ENCODE results near the gene KAT6B.

The KAT6B gene

DNA sequence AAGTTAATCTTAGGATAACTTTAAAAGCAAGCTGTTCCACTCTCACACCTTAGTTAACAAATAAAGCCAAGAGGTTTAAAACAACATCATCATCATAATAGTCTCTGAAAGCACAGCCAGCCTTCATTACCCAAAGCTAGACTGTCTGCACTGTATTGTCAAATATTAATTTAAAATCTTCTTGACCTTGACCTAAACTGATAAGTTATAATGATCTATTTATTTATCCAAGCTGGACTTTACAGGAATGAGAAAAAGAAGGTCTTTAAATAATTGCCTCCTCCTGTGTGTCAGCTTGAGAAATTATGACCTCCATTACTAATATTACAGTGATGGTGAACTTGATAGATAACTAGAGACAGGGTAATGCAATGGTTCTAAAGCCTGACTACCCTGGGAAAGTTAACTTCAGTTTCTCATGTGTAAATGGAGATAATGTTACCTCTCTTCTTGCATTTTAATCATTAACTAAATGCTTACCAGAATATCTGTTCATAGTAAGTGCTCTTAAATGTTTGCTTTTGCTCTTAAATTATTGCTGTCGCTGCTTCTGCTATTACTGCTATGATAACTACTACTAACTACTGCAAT is 111.0 kb downstream of the KAT6B start:
- no peak overlapping the region for H3K4me3 ChIP-seq (ENCODE audit: low read length)
- DNase-seq (ENCODE audit: low read depth) = no peak
- TF ChIP-seq, protein P1, sequence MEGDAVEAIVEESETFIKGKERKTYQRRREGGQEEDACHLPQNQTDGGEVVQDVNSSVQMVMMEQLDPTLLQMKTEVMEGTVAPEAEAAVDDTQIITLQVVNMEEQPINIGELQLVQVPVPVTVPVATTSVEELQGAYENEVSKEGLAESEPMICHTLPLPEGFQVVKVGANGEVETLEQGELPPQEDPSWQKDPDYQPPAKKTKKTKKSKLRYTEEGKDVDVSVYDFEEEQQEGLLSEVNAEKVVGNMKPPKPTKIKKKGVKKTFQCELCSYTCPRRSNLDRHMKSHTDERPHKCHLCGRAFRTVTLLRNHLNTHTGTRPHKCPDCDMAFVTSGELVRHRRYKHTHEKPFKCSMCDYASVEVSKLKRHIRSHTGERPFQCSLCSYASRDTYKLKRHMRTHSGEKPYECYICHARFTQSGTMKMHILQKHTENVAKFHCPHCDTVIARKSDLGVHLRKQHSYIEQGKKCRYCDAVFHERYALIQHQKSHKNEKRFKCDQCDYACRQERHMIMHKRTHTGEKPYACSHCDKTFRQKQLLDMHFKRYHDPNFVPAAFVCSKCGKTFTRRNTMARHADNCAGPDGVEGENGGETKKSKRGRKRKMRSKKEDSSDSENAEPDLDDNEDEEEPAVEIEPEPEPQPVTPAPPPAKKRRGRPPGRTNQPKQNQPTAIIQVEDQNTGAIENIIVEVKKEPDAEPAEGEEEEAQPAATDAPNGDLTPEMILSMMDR (IDR thresholded peaks at IDR 0.05; ENCODE audit: insufficient read depth, low read depth, low read length, missing control alignments) = no peak

DNA sequence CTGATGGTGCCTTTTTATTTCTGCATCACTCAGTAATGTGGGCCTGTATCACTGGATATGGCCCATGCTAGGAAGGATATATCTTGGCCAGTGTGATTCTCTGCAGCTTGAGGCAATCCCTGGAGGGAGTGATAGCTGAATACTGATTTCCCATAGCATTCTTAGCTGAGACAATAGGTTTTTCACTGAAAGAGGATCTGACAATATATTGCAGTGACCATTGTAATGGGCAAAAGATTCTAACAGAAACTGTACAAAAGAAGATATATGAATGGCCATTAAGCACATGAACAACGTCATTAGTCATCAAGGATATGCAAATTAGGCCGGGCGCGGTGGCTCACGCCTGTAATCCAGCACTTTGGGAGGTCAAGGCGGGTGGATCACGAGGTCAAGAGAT is 117.8 kb downstream of the KAT6B start:
- DNase-seq (ENCODE audit: low read depth) = no peak
- H3K4me3 ChIP-seq (ENCODE audit: low read length) = no peak overlapping the region
- TF ChIP-seq, protein P1 (IDR thresholded peaks at IDR 0.05; ENCODE audit: insufficient read depth, low read depth, low read length, missing control alignments) = no peak

DNA sequence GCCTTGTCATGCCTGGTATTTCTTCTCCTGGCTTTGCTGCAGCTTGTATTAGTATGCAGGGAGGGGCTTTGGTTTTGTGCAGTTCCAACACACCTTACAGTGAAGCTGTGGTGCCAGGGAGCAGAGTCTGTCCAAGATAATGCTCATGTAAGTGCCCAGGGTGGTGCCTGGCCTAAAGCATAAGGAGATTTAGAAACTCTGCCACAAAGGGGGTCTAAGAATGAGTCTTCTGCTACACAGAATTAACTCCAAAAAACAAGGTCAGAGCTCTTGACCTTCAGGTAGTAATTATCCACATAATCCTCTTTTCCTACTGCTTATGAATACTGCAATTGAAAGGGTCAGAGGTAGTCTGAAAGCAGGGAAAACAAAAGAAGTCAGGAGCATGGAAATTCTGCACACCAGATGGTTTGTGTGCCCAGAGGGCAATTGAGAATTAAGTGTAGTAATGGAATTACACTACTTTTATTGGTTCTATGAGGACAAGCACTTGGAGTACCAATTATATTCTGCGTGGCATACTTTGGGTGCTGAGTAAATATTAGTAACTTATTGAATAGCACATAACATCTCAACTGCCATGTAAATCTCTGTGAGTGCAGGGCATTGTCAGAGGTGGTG is 121.5 kb downstream of the KAT6B start:
- DNase-seq (ENCODE audit: low read depth) = peak; percentile 27
- no peak overlapping the region for H3K4me3 ChIP-seq (ENCODE audit: low read length)
- TF ChIP-seq, protein P1 (IDR thresholded peaks at IDR 0.05; ENCODE audit: insufficient read depth, low read depth, low read length, missing control alignments) = no peak

DNA sequence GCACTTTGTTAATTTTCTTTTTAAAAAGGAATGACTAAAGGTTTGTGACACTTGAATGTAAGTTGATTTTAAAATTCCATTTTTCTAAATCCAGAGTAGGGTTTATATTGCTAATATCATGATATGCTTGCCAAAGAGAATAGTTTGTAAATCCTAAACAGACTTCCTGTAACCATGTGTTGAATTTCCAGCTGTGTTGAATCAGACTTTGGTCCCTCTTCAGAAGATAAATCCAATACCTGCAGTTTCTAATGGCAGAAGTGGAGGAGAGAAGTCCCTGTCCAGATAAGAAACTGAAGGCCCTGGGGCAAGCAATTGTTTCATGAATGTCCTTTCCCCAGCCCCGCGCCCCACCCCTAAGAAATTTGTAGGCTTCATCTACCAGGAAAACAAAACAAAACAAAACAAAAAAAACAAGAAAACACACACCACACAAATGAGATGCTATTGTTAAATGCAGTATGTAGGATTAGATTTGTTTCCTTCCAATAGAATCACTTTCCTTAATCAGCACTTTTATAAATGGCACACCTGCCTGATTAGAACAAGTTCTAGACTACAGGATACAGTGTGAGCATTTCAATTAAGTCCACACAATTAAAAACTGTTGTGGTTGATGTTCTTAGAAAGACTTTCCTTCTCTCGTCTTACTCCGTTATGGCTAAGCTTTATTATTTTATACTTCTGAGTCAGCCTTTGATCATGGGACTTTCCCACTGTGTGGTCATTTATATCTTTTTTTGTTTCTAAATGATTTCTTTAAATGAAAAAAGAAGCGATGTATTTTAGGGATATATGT is 122.8 kb downstream of the KAT6B start:
- no peak overlapping the region for H3K4me3 ChIP-seq (ENCODE audit: low read length)
- TF ChIP-seq, protein P1 (IDR thresholded peaks at IDR 0.05; ENCODE audit: insufficient read depth, low read depth, low read length, missing control alignments) = no peak
- DNase-seq (ENCODE audit: low read depth) = peak; percentile 14

DNA sequence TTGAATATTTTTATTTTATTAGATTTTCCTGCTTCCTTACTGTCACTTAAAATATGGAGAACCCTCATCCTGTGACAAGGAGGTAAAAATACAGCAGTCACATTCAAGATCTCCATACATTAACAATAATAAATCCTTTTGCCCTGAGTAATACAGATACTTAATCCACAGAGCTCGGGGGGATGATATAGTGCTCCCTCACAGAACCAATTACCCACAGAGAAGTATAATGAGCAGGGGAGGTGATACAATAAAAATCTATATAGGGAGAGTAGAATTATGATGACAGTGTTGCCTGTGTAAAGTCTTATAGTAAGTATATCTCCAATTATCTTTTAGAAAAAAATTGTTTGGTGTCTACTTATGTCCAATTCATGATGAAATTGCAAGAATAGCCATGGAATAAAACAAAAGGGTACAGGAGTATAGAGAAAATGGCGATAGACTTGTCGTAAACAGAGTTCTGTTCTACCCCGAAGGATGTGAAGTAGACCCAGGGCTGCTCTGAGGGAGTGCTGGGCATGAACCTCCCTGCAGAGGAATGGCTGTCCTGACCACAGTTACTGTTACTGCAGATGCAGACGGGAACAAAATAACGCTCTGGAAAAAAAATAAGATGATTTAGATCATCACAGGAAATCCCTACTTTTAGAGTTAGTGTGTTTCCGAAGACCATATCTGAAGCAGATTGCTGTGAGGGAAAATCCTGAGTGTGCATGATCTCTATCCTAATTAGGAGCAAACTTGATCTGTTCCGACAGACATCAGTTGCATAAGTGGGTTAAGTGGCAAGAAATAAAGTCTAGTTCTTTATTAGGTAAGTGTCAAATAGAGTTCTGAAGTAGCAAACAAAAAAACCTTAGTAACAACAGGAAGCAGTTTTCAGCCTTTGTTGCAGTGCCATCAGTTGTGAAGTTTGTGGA is 123.7 kb downstream of the KAT6B start:
- TF ChIP-seq, protein P1 (IDR thresholded peaks at IDR 0.05; ENCODE audit: insufficient read depth, low read depth, low read length, missing control alignments) = no peak
- no peak overlapping the region for H3K4me3 ChIP-seq (ENCODE audit: low read length)
- DNase-seq (ENCODE audit: low read depth) = no peak

DNA sequence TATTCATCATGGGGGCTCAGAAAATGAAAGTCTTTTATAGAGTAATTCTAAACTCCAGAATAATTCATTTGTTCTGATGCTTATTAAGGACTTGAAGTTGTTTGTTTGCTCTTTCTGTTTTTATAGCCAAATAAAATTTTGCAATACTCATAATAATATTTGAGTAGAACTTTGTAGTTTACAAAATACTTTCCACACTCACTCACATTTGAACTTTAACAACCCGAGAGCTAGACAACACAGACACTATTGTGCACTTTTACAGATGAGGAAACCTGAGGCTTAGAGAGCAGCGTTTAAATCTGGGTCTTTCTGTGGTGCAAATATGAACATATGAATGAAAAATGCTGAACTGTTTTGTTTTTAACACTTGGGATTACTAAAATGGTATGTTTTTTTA is 126.8 kb downstream of the KAT6B start:
- TF ChIP-seq, protein P1 (IDR thresholded peaks at IDR 0.05; ENCODE audit: insufficient read depth, low read depth, low read length, missing control alignments) = no peak
- no peak for DNase-seq (ENCODE audit: low read depth)
- no peak overlapping the region for H3K4me3 ChIP-seq (ENCODE audit: low read length)

Data from epithelial cell of esophagus (primary cell).